Fibroblast of the aortic adventitia (primary cell): ENCODE results near the gene MKKS. TPM values are rescaled to one million over a fixed set of nuclear protein-coding genes. Genes with fewer than 3 reads are reported as not detected.

Experiments
- DNase-seq: peaks from one replicate; pipeline ENCODE4 v3.0.0-alpha.2; 2010; ENCODE audit warnings: low read depth
- H3K4me3 ChIP-seq: 2 replicates; pipeline ENCODE4 v1.5.1; 2011; ENCODE audit warnings: low read depth, mild to moderate bottlenecking, control low read depth, low read length, moderate library complexity
- CTCF ChIP-seq: IDR thresholded peaks from 2 replicates; pipeline ENCODE4 v1.5.1; 2011; ENCODE audit warnings: mild to moderate bottlenecking, low read length, control low read depth, inconsistent platforms; ENCODE audit not compliant: insufficient read depth
- total RNA-seq: library from RNA; depleted of rRNA; stranded (reverse); fragments of >200 nt; gene quantifications from 2 replicates; pipeline ENCODE4 v1.2.3, GENCODE V29; 2012; ENCODE audit warnings: low replicate concordance

MKKS gene
- total RNA-seq, 1 donor = 16.8 TPM

- TF ChIP-seq CTCF = no peak
- DNase-seq = no peak
- no peak overlapping the region for H3K4me3 ChIP-seq
Measured at GRCh38 chr20:10454151-10454750, 20.2 kb upstream of the MKKS start.

- H3K4me3 ChIP-seq = no peak overlapping the region
- DNase-seq = no peak
- TF ChIP-seq CTCF = no peak
Measured at GRCh38 chr20:10453241-10453640, 19.2 kb upstream of the MKKS start.

- H3K4me3 ChIP-seq = no peak overlapping the region
- no peak for DNase-seq
- TF ChIP-seq CTCF = no peak
Measured at GRCh38 chr20:10449270-10449669, 15.2 kb upstream of the MKKS start.

GRCh38 chr20:10448270-10449156 is 14.5 kb upstream of the MKKS start:
- H3K4me3 ChIP-seq = no peak overlapping the region
- peak; percentile 11 for TF ChIP-seq CTCF
- DNase-seq = peak; percentile 35

- no peak overlapping the region for H3K4me3 ChIP-seq
- peak; percentile 72 for DNase-seq
- no peak for TF ChIP-seq CTCF
Measured at GRCh38 chr20:10447028-10447427, 13.0 kb upstream of the MKKS start.

- TF ChIP-seq CTCF = no peak
- H3K4me3 ChIP-seq = no peak overlapping the region
- DNase-seq = no peak
Measured at GRCh38 chr20:10445758-10446157, 11.7 kb upstream of the MKKS start.
